Inferior parietal cortex (tissue), 1 donor: Measurements from ENCODE around the gene HCFC1R1.

ENCODE experiments used
- DNase-seq: peaks from one replicate; pipeline ENCODE4 v3.0.0-alpha.2; 2016; ENCODE audit errors: extremely low spot score

Gene HCFC1R1

GRCh38 chr16:3035972-3036725 is 12.4 kb upstream of the HCFC1R1 start:
- no peak for DNase-seq

- no peak for DNase-seq
These were observed 11.7 kb upstream of the HCFC1R1 start for GRCh38 chr16:3035289-3035971.

GRCh38 chr16:3032624-3033023 is 8.9 kb upstream of the HCFC1R1 start:
- DNase-seq, result no peak

GRCh38 chr16:3030222-3031212 is 6.8 kb upstream of the HCFC1R1 start:
- no peak for DNase-seq

GRCh38 chr16:3029491-3030221 is 5.9 kb upstream of the HCFC1R1 start:
- no peak for DNase-seq

GRCh38 chr16:3028716-3029319 is 5.1 kb upstream of the HCFC1R1 start:
- no peak for DNase-seq

- DNase-seq, result peak; percentile 74
These were observed 4.4 kb upstream of the HCFC1R1 start for GRCh38 chr16:3027983-3028715.

- DNase-seq, result no peak
These were observed 3.7 kb upstream of the HCFC1R1 start for GRCh38 chr16:3027489-3027795.

GRCh38 chr16:3026609-3027488 is 3.1 kb upstream of the HCFC1R1 start:
- no peak for DNase-seq

- no peak for DNase-seq
These were observed 2.2 kb upstream of the HCFC1R1 start for GRCh38 chr16:3026003-3026378.

- no peak for DNase-seq
These were observed 1.6 kb upstream of the HCFC1R1 start for GRCh38 chr16:3025032-3026002.

GRCh38 chr16:3023415-3023668 is 400 bp downstream of the HCFC1R1 start:
- DNase-seq, result no peak

GRCh38 chr16:3022684-3023414 is 893 bp downstream of the HCFC1R1 start:
- no peak for DNase-seq

- no peak for DNase-seq
These were observed 1.5 kb downstream of the HCFC1R1 start for GRCh38 chr16:3022208-3022683.

GRCh38 chr16:3021449-3022207 is 2.1 kb downstream of the HCFC1R1 start:
- no peak for DNase-seq

GRCh38 chr16:3020604-3021448 is 2.9 kb downstream of the HCFC1R1 start:
- DNase-seq, result no peak
